Testis (tissue), 3 donors: ENCODE results near the gene SART3. TPM values are rescaled to one million over a fixed set of nuclear protein-coding genes. Genes with fewer than 3 reads are reported as not detected.

Experiments used
- DNase-seq: peaks from one replicate; pipeline ENCODE4 v3.0.0-alpha.2; 2019
- H3K27ac ChIP-seq, 2 donors: fragments of 200-600 bp; sonication (generic); one replicate each; pipeline ENCODE4 v1.5.1; 2019
- H3K27me3 ChIP-seq: fragments of 200-600 bp; sonication (generic); one replicate; pipeline ENCODE4 v1.5.1; 2019
- H3K36me3 ChIP-seq: fragments of 200-600 bp; sonication (generic); one replicate; pipeline ENCODE4 v1.5.1; 2017; ENCODE audit warnings: low read depth; ENCODE audit errors: missing control alignments
- H3K4me1 ChIP-seq: fragments of 200-600 bp; sonication (generic); one replicate; pipeline ENCODE4 v1.5.1; 2019
- H3K4me3 ChIP-seq, 2 donors: fragments of 200-600 bp; sonication (generic); one replicate each; pipeline ENCODE4 v1.5.1; 2017 to 2019
- H3K9me3 ChIP-seq: fragments of 200-600 bp; sonication (generic); one replicate; pipeline ENCODE4 v1.5.1; 2017
- POLR2A ChIP-seq: fragments of 450-650 bp; IDR thresholded peaks from one replicate; pipeline ENCODE4 v1.6.1; 2017; ENCODE audit warnings: antibody characterized with exemption, mild to moderate bottlenecking, moderate library complexity
- WGBS, 2 donors: methylation state at CpG; one replicate each; pipeline ENCODE4 v1.1.5; 2018; 5-methylcytosine and 5-hydroxymethylcytosine counted together
- intact Hi-C: fragments of 100-400 bp; cut with DNase I; formaldehyde crosslinking; loops from one replicate; pipeline ENCODE4 v1.15.1; 2023; ENCODE audit warnings: low total_unique reads
- polyA plus RNA-seq: library from polyadenylated mRNA; stranded (reverse); fragments of 350-450 nt; fragmentation: Illumina TruSeq; extraction: RNeasy Lipid Tissue Mini Kit (QIAGEN cat#74804); gene quantifications from one replicate; pipeline ENCODE4 v1.2.3, GENCODE V29; 2014; ENCODE audit warnings: low read depth, low replicate concordance; ENCODE audit not compliant: insufficient read depth
- total RNA-seq, 2 donors: library from RNA; depleted of rRNA; stranded (reverse); fragments of >200 nt; gene quantifications; one replicate each; pipeline ENCODE4 v1.2.3, GENCODE V29; 2016
- TF ChIP-seq, protein P1 (sequence below), 3 experiments: fragments of 450-650 bp in 2 of 3; fragments of 200-600 bp in 1 of 3; sonication (generic) in 1 of 3; IDR thresholded peaks; one replicate each; pipeline ENCODE4 v1.5.1; 2016 to 2019; ENCODE audit warnings: antibody characterized with exemption in 3 of 3, mild to moderate bottlenecking in 2 of 3, moderate library complexity in 1 of 3

The SART3 gene
- total and polyA plus RNA-seq, 3 donors from 2014 or later, result 48.6 to 116 (median 115) TPM

DNA sequence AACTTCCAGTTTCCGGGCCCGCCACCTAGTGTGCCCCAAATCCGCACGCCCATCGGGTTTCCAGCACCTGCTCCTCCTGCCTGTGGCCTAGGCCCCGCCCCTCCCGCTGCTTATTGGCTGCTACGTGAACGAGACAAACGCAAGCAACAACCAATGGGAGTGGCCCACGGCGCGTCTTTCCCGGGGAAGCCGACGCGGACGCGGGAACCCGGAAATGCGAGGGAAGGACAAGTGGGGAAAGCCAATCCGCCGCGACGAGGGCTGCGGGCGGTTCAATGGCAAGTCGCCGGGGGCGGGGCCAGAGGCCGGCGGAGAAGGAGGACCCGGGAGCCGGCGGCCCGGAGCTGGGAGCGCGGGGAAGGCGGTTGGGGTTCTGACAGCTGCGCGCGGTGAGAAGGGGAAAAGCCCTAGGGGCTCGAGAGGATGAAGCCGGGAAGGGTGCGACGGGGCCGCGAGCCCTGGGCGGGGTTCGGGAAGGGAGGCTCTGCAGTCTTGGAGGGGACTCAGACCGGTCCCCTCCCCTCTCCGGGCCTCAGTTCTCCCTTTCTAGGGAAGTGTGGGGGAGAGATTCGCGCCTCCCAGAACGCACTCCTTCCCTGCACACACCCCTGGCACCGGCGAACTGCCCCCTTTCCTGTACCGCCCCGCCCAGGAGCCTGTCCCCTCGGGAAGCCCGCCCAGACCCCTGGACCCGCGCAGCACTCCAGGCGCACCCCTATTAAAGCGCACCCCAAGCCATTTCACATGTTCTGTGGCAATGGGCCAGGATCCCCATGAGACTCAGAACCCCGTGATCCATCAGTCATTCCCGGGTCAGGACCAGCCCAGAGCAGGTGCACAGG is 45.8 kb downstream of the SART3 start, which contains the start of gene FICD:
Gene FICD (plus strand): TSS at position 305 of the 842 bp plus-strand sequence. CDS start 1,696 bp downstream, outside the sequence.
- Histone ChIP-seq H3K27me3 (no peaks in the 10 kb centered on the region), H3K36me3 (no peaks in the 10 kb centered on the region)
- intact Hi-C loops, result no loop called here

DNA sequence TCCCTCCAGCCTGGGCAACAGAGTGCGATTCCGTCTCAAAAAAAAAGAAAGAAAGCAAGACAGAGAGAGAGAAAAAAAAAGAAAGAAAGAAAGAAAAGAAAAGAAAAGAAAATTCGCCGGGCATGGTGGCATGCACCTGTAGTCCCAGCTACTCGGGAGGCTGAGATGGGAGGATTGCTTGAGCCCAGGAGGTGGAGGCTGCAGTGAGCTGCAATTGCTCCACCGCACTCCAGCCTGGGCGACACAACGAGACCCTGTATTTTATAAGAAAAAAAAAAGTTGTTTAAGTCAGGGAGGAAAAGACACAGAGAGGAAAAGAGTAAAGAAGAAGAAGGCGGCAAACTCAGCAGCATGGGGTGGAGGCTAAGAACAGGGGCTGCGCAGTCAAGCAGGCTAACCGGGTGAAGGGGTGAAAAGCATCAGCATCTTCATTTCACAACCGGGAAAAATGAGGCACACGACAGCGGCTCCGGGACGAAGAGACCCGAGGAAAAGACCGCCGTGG is 46.5 kb downstream of the SART3 start:
- Histone ChIP-seq H3K27ac (no peak overlapping the region), H3K27me3 (no peaks in the 10 kb centered on the region), H3K4me1 (peaks cover 8% of the 10 kb centered on the region), H3K4me3 (peak overlapping the region; percentile 74 to 77), H3K36me3 (no peaks in the 10 kb centered on the region), H3K9me3 (no peaks in the 10 kb centered on the region)
- DNase-seq, result no peak
- intact Hi-C loops, result no loop called here
- WGBS, 2 donors, result 21 to 22% methylated on average over 19 of the region's 19 CpGs
- TF ChIP-seq, protein P1, sequence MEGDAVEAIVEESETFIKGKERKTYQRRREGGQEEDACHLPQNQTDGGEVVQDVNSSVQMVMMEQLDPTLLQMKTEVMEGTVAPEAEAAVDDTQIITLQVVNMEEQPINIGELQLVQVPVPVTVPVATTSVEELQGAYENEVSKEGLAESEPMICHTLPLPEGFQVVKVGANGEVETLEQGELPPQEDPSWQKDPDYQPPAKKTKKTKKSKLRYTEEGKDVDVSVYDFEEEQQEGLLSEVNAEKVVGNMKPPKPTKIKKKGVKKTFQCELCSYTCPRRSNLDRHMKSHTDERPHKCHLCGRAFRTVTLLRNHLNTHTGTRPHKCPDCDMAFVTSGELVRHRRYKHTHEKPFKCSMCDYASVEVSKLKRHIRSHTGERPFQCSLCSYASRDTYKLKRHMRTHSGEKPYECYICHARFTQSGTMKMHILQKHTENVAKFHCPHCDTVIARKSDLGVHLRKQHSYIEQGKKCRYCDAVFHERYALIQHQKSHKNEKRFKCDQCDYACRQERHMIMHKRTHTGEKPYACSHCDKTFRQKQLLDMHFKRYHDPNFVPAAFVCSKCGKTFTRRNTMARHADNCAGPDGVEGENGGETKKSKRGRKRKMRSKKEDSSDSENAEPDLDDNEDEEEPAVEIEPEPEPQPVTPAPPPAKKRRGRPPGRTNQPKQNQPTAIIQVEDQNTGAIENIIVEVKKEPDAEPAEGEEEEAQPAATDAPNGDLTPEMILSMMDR (IDR thresholded peaks at IDR 0.05), result no peak
- TF ChIP-seq POLR2A, result no peak

More for the DNA sequence above, 45.8 kb downstream of the SART3 start, which contains the start of gene FICD:
- no peak for TF ChIP-seq POLR2A
- TF ChIP-seq, protein P1 (IDR thresholded peaks at IDR 0.05), result no peak
- Histone ChIP-seq H3K4me1 (peaks cover 8% of the 10 kb centered on the region), H3K9me3 (no peaks in the 10 kb centered on the region), H3K27ac (peak within 1 kb of the TSS; percentile 12 to 57), H3K4me3 (peak within 1 kb of the TSS; percentile 74 to 77)
- WGBS, 2 donors, result 0% methylated on average over 47 to 67 of the region's 67 CpGs
- peak; percentile 100 for DNase-seq

DNA sequence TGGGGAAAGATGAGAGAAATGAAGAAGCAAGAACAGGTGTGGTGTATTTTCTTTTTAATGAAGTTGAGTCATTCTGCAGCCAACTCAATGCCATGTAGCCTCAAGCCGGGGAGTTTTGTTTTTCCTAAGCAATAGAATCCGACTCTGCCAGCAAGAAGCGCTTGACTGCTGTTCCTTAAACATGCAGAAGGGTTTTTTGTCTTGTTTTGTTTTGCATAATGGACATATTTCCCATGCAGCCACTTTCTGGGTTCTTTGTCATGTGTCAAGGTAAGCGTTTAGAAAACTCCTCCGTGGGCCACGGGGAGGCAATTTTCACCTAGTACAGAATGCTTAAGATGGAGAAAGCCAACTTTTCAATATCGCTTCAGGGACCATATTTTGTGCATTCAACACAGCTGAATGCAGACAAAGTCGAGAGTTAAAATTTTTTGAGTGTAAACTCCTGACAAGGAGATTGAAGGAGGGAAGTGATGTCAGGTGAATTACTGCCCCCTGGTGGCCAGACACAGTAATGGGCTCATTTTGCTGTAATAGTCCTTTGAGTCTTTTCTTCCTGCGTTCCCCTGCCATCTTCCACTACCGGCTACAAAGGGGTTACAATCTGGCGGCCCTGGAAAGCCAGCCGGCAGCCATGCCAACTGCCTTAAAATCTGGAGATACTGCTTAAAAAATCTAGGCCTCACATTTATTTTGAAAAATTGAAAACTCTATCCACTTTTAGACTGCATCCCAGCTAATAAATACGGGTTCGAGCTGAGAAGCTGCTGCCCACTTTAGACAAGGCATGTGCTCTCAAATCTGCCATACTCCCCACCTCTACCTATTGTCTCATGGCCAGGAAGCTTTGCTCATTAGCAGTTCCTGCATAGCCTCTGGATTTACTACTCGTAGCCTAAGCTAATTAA is 49.1 kb downstream of the SART3 start:
- peak; percentile 86 for DNase-seq
- Histone ChIP-seq H3K4me1 (peaks cover 8% of the 10 kb centered on the region), H3K36me3 (no peaks in the 10 kb centered on the region), H3K4me3 (no peak overlapping the region), H3K27ac (no peak overlapping the region), H3K9me3 (no peaks in the 10 kb centered on the region), H3K27me3 (no peaks in the 10 kb centered on the region)
- TF ChIP-seq, protein P1 (IDR thresholded peaks at IDR 0.05), result peak; percentile 89 to 99 (median 90)
- TF ChIP-seq POLR2A, result no peak
- WGBS, 2 donors, result 16 to 19% methylated on average over 15 of the region's 15 CpGs
- intact Hi-C loops, result no loop called here

DNA sequence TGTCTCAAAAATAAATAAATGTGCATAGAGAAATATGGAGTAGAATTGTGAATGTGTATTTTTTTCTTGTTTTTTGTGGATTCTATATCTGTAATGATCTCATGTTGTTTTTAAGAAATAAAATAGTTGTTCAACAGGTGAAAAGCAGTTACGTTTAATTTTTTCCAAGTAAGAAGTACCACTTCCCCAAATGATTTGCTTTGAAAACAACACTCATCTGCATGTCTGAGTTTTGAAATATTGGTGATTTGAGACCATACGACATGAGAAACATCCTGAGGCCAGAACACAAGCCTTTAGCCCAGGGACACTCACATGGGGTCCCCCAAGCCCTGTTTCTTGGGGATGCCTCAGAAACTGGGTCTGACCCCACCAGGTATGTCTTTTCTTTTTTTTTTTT is 50.1 kb downstream of the SART3 start:
- DNase-seq, result no peak
- TF ChIP-seq POLR2A, result no peak
- TF ChIP-seq, protein P1 (IDR thresholded peaks at IDR 0.05), result no peak
- no peak overlapping the region for H3K27ac ChIP-seq
- intact Hi-C loops, result no loop called here
- no peaks in the 10 kb centered on the region for H3K9me3 ChIP-seq
- H3K4me1 ChIP-seq, result peaks cover 5% of the 10 kb centered on the region
- no peaks in the 10 kb centered on the region for H3K36me3 ChIP-seq
- WGBS, 2 donors, result 58 to 64% methylated on average over 2 of the region's 2 CpGs
- H3K27me3 ChIP-seq, result no peaks in the 10 kb centered on the region
- H3K4me3 ChIP-seq, result no peak overlapping the region
